GM12873 (cell line): ENCODE measurements around the gene CHTOP.

ENCODE experiments used
- CTCF ChIP-seq: IDR thresholded peaks from 2 replicates; pipeline ENCODE4 v1.5.1; 2012; ENCODE audit warnings: low read depth, mild to moderate bottlenecking, moderate library complexity, low read length, control low read depth; ENCODE audit not compliant: insufficient read depth; ENCODE audit errors: missing control alignments

The CHTOP gene

GRCh38 chr1:153623101-153623500 is 10.8 kb upstream of the CHTOP start:
- TF ChIP-seq CTCF = no peak

GRCh38 chr1:153624965-153625611 is 8.8 kb upstream of the CHTOP start:
- TF ChIP-seq CTCF = no peak

- TF ChIP-seq CTCF = no peak
Observed at GRCh38 chr1:153626477-153626903, 7.4 kb upstream of the CHTOP start.

- peak; percentile 83 for TF ChIP-seq CTCF
Observed at GRCh38 chr1:153626904-153627714, 6.8 kb upstream of the CHTOP start, which contains the start of gene S100A13. Gene S100A13 (minus strand): TSS chr1:153627505. CDS start chr1:153626472, 1,033 bp downstream.

GRCh38 chr1:153627715-153628626 is 5.9 kb upstream of the CHTOP start, which contains the start of gene S100A1:
Gene S100A1 (plus strand): TSS chr1:153628434. CDS start chr1:153630522, 2,088 bp downstream.
- TF ChIP-seq CTCF = no peak

GRCh38 chr1:153628638-153629342 is 5.1 kb upstream of the CHTOP start:
- TF ChIP-seq CTCF = no peak
